Kidney glomerular epithelial cell (primary cell): Measurements from ENCODE around the gene GAB3.
A peak's percentile ranks its signal among the peaks of the same experiment; 100 is the strongest.

ENCODE experiments used
- DNase-seq: peaks from one replicate; lab custom pipeline; 2025; lab: John Stamatoyannopoulos, UW

GAB3 gene

GRCh38 chrX:154750301-154751202 lies at the start of gene GAB3:
TSS of gene GAB3 (minus strand) at chrX:154751077. CDS start at chrX:154751025, 52 bp downstream.
- DNase-seq: no peak

- DNase-seq: no peak
Measured at GRCh38 chrX:154799556-154800348, 48.9 kb upstream of the GAB3 start.

- DNase-seq: no peak
Measured at GRCh38 chrX:154797006-154797405, 46.1 kb upstream of the GAB3 start.

DNA sequence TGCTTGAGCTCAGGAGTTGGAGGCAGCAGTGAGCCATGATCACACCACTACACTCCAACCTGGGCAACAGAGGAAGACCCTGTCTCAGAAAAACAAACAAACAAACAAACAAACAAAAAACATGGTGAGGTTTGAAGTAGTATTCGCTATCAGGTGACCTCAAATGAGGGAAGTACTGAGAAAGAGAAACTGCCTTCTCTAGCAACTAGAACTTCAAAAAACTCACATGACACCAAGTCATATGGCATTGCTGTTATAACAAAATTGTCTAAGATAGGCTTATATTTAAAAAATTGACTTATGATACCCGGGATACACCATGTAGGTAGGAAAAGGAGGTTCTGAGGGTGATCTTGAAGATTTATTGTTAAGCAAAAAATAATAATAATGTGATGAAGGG lies 44.1 kb upstream of the GAB3 start:
- no peak for DNase-seq

DNA sequence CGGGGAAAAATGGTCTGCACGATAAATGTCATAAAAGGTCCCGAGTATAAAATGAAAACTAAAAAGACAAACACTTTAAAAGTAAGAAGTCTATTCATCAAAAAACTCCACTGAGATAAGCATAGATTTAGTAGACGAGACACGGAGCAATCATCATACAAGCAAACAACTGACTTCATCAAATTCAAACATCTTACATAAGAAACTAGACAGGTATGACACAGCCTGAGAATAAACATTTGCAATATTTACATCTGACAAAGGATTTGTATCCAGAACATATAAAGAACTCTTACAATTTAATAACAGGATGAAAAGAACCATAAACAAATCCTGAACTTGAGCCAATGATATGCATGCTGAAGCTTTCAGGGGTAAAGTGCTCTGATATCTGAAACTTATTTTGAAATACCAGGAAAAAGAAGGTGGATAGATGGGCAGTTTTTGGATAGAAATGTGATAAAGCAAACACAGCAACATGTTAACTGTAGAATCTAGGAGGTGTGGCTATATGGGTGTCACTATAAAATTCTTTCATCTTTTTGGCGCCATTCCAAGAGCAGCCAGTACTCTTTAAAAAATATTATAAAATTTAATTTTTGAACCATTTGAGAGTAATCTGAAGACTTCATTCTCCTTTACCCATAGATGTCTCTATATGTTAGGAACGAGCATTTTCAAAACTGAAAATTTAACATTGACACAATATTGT lies 42.4 kb upstream of the GAB3 start:
- no peak for DNase-seq

DNA sequence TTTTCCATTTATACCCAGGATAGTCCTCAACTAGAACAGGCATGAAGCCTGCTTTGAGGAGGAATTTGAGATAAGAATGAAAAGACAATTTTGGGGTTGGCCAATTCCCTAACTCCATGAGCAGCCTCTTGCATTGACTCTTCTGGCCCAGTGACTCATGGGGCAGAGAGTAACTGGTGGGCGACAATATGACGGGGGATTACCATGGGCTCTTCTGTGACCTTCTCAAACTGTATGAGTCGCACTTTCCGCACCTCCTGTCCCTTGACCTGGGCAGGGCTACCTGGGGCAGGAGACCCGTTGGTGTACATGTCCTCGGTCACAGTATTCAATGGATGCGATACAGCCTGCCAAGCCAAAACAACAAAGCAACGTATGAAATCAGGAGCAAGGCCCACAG lies 41.1 kb upstream of the GAB3 start:
- DNase-seq: no peak

DNA sequence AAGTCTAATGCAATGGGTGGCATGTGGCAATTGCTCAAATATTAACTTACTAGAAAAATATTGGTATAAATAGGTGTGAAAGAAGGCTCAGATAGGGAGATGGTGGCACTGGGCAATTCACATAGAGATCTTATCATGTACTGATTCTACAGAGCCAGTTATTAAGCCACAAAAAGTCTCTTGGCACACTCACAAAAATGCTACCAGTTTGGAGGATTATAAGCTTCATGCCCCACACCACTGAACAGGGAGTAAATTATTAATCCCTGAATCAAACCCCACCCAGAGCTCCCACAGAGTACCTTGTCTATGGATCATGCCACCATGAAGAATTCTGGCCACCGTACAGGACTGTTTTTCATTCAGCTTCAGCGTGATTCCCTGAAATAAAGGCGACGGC lies 40.6 kb upstream of the GAB3 start:
- DNase-seq: no peak

DNA sequence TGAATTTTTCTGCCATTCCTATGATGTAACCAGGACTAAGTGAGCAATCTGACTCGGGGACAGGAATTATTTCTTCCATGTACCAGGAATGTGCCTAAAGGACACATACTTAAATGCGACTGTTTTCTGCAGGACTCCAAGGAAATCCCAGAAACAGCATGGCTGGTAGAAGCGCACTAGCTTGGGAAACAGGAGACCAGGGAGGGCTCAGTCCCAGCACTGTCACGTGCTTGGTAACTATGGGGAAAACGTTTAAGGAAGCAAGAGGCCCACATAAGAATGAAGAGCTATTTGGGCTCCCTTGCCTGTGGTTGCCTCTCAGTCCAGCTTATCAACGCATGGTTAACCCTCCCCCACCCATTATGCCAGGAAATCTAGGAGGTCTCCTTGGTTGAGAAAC lies 34.8 kb upstream of the GAB3 start:
- no peak for DNase-seq

DNA sequence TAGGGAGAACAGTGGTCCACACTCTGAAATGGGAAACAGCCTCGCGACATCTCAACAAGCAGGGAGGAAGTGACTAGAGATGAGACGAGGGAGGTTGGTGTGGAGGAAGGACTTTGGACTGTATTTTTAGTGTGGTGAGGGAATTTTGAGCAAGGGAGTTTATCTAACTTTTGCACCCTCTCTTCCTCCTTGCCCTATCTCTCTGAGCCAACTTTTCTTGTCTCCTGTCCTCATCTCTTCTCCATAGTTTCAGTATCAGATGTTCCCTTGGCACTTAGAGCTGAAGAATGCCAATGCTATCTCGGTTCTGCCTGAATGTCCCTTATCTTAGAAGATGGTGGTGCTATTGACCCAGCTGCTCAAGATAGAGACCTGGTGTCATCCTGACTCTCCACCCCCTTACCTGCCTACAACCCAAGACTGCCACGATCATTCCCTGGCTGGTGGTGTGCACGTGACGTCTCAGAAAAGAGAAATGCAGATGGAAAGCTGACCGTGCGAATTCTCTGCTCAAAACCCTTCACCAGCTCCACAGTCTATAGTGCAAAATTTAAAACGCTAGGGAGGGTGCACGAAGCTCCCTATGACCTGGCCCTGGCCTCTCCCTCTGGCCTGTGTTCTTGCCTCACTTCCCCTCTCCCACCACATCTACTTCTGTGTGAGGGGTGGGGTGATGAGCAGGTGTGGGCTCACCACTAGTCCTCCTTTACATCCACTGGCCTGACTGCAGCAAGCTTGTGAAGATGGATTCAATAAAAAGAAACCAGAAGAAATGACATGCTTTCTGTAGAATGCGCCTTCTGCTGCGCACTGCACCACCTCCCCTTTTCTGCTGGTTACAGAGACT lies 33.5 kb upstream of the GAB3 start:
- DNase-seq: no peak

GRCh38 chrX:154780968-154781367 lies 30.1 kb upstream of the GAB3 start:
- no peak for DNase-seq

GRCh38 chrX:154779261-154779660 lies 28.4 kb upstream of the GAB3 start:
- no peak for DNase-seq

DNA sequence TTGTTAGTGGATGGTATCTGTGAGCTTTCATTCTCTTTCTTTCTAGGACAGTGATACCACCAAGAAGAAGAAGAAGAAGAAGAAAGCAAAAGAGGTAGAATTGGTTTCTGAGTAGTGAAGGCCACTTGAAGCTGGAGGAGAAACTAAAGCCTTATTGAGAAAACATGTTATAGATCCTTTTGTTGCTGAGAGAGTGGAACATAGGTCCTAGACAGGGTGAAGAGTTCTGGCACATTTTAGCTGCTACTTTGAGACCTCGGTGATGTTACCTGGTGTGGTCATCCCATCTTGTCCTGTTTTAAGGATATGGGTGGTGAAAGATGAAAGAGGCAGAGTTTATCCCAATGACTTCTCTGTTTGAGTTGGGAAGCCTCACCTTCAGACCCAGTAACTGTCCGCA lies 25.9 kb upstream of the GAB3 start:
- no peak for DNase-seq

GRCh38 chrX:154775419-154776349 lies 24.8 kb upstream of the GAB3 start:
- peak; percentile 67 for DNase-seq

- no peak for DNase-seq
Measured at GRCh38 chrX:154774622-154775021, 23.7 kb upstream of the GAB3 start.

DNA sequence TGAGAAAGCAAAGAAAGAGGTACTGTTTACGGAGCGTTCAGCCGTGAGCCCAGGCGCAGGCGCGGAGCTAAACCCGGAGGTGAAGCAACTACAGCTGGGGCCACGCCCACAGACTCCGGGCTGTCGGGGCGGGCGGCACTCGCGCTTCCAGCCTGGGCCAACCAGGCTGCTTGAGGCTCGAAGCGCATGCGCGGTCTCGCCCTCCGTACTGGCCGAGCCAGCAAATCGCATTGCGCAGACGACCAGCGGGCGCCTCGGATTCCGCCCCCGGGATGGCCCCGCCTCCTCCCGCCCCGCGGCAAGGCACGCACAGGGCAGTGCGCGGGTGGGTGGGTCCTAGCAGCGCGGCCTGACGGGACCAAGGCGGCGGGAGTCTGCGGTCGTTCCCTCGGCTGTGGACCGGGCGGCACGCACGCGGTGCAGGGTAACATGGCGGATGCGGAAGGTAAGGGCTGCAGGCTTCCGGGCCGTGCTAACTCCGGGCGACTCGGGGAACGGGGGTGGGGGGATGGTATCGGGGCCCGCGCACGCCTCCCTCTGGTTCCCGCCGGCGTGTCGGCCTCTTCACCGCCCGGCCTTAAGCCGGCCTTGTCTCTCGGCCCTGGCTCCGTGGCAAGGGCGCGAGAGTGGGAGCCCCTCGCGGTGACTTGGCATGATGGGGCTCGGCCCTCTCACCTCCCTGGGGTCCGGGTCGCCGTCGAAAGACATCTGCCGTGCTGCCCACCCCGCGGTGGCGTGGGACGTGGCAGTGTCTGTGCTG lies 11.8 kb upstream of the GAB3 start, which contains the start of gene DKC1:
Gene DKC1, plus strand, starts transcription at position 328 of the 760 bp plus-strand sequence. Its CDS starts 102 bp downstream, at position 430.
- DNase-seq: peak; percentile 67

DNA sequence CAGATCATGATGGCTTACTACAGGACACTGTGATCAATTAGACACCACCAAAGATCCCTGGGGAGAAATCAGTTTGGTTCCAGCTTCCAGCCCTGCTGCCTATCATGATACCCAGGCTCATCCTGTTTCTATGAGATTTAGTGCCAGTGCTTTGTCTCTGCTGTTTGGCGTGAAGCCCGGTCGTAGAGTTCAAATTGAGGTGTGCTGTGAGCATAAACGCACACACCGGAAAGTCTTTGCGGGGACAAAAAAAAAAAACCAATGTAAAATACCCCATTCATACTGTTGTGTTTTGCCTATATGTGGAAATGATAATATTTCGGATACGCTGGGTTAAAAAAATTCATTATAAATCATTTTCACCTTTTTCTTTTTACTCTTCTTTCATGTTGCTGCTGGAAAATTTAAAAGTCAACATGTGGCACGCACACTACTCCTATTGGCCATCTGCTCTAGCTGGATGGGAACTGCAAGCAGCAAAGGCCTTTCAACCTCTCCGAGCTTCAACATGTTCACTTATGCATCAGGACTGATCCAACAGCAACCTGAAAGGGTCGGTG lies 11.2 kb upstream of the GAB3 start:
- DNase-seq: no peak

- no peak for DNase-seq
Measured at GRCh38 chrX:154758696-154759095, 7.8 kb upstream of the GAB3 start.

DNA sequence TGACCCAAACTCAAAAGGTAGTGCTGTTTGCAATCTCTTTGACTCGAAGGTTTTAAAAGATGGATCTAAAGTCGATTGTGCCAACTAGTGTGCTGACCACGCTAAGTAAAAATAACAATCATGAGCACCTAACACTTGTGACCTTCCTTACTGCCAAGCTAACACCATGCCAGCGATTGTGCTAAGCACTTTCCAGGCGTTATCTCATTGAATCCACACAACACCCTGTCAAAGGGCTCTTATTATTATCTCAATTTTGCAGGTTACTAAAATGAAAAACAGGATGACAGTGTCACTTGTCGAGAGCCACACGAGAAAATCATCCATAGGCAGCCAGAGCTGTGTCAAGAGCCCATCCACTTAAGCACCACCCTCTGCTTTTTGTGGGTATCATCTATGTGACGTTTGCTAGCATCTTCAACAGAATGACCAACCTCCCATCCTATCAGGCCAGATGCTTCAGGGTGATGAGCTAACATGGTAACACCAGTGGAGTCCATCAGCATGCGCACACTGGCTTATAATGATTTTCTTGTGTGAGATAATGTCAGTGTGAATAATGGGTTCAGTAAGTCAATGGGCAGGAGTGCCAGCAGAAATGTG lies 893 bp upstream of the GAB3 start:
- DNase-seq: no peak

DNA sequence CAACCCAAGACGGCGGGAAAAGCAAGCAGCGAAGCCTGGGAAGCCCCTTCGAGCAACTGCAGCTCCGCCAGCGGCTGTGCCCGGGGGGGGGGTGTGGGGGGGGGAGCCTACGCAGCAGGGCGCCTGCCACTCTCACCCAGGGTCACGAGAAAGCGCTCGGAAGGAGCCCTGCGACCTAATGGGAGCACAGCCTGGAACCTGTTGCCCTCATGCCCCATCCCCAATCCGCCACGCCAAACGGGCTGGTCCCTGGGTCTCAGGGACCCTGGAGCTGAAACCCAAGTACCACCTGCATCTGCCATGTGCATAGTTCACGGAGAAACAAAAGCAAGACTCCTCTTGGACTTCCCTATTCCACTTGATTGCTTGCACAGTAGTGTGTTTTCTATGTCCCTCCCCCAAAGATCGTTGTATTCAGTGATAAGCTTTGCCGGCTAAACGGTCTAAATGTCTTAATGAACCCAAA lies 359 bp upstream of the GAB3 start:
- DNase-seq: no peak
